Activated T-cell treated with anti-CD3 and anti-CD28 coated beads for 1 hour (primary cell): ENCODE measurements around the gene DDX41.
"Not testable (repeated sequence)": the region's sequence is repeated elsewhere in the genome, so short reads cannot be mapped to it uniquely, and the experiment has no call there.

Experiments
- DNase-seq: peaks from one replicate; pipeline ENCODE4 v3.0.0-alpha.2; 2020; ENCODE audit warnings: low read depth

DDX41 gene

DNA sequence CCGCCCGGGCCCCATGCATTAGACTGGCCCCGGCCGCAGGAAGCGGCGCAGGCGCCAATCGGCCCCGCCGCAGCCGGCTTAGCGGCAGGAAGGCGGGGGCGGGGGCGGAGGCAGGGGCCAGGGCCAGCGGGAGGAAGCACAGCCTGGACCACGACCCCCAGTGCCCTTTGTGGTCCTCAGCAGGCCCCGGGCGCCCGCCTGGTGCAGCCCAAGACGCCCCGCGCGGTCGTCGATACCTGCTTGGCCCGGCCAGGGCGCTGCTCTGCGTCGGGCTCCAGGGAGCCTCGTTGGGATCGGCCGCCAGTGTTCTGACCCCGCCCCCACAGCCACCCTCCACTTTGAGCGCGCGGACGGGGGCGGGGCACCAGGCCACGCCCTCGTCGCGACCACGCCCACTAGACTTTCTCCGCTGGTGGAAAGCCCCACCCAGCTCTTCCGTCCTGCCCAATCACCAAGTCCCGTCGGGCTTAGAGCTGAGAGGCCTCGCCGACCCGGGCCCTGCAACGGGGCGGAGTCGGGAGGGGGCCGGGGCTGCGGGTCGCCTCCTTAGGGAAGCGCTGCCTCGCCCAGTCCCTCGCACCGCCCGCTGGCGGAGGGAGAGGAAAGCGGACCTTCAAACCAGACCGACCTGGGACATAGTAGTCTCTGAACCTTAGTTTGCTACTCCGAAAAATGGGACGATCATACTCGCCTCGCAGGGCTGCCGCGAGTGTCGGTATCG lies 19.3 kb downstream of the DDX41 start, which contains the start of gene PDLIM7:
PDLIM7 (minus strand) TSS at position 313 of the 721 bp plus-strand sequence. CDS start 1,092 bp downstream, outside the sequence.
- peak; percentile 95 for DNase-seq

DNA sequence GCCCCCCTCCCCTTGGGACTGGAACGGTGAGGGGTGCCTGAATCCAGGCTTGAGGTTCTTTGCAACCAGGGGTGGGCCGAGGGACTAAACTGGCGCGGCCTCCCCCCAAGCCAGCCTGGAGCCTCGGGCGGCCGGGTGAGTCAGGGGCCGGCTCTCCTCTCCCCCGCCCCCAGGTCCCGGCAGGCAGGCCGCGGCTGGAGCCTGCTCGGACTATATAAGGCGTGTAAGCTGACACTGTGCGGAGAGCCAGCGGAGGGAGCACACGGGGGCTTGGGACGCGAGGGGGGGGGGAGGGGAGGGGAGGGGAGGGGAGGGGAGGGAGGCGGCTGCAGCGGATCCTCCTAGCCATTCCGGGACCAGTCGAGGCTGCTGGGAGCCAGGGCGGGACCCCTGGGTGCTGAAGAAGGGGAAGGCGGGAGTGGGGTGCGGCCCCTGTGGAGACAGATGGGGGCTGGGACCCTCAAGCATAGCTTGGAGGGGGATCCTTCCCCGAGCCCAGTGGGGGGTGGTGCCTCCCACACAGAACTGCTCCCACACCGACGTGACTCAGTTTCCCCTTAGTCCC lies 20.0 kb downstream of the DDX41 start:
- no peak for DNase-seq

DNA sequence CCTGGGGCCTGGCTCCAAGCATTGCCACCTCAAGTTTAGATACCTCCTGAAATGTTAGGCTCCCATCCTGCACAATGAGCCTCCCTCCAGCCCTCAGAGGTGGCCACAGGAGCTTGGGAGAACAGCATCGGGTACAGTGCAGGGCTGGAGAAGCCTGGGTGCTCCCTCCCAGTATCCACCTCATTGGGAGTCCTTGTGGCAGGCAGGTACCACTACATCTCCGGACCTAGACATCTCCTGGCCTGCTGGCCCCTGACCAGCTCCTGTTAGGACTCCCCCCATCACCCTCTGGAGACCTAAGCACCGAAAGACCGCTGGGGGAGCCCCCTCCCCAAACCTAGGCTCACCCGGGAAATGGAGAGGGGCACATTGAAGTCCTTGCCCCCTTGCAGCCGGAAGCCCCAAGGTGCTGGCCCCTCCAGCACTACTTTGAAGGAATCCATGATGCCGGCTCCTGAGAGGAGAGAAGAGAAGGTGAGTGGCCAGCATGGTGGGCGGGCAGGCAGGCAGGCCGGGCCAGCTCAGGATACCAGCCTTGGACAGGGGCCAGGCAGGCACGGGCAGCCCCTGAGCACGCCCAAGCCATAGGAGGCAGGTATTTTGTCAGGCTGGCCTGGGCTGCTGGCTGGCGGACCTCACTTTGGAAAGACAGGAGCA lies 20.6 kb downstream of the DDX41 start:
- no peak for DNase-seq

DNA sequence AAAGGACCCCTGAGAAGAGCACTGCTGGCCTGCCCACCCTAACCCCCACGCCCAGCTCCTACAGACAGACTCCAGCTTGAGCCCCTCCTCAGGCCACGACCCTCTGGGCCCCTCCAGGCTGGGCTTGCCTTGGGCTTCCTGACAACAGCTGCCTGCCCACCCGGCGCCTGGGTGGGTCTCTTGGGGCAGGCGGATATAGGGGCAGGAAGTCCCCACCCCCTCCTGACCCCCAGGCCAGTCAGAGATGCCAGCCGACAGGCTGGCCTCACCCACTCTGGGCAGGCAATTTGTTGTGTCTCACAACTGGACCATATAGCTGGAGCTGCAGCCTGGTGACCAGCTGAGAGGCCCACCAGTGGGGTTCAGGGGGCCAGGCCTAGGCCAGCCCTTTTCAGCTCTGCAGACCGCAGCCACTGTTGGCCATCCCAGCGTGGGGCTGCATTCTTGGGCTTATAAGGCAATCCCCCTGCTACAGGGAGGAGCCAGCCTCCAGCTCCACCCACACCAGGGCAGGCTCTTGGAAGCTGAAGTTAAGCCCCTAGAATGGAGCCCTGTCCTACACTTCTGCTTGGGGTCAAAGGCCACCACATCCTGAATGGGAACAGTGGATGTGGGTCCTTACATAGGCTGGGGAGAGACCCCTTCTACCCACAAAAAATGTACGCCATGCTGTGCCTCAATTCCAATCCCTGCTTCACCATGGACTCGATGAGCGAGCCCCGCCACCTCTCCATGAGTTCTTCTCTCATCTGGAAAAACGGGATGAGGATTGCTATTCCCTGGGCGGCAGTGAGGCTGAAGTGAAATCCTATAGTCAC lies 21.3 kb downstream of the DDX41 start:
- no peak for DNase-seq

DNA sequence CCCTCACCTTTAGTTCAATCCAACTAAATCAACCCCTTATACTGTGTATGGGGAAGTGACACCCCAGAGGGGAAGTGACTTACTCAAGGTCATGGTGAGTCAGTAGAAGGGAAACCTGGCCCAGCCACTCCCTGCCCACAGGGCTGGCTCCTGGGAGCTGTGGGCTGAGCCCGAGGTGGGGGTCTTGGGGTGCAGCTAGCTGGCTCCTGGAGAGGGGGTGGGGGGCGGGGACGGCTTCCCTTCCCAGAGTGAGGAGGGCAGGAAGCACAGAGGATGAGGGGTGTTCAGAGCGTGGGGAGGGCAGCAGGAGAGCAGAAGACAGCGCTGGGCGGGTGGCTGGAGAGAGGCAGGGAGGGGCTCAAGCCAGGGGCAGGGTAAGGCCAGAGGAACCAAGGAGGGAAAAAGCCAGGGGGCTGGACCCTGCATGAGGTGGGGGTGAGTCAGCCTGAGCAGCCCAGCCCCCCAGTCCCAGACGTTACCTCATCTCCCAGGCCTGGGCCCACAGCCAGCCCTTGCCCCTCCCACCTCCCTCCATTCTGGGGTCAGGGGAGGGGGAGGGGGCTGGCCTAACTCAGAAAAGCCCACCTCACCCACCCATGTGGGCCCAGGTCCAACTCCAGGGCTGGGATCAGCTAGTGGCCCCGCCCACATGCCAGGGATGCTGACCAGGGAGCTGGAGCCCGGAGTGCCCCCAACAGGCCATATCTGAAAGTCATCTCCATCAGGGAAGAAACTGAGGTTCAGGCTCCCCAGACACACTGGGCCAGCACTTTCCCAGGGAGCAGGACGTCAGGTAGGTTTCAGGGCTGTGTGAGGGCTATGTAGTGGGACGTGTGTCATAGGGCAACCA lies 22.2 kb downstream of the DDX41 start:
- no peak for DNase-seq

DNA sequence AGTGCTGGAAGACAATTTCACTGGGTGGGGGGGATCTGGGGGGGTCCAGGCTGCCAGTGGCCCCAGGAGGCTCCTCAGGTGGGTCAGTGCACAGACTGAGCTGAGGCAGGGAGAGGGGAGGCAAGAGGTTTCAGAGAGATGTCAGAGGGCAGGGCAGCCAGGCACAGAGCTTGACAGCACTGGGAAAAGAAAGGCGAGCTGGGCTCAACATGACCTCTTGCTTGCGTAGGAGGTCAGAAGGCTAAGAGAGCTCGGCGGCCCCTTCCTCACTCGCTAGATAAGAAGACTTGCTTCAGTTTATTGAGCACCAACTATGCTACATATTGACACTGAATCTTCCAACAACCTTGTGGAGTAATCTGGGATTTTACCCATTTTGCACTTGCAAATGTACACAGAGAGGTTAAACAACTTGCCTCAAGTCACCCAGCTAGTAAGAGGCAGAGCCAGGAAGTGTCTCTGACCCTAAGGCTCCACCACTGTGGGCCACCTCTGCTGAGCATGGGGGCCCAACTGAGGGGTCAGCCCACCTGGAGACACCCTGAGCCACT lies 22.9 kb downstream of the DDX41 start:
- DNase-seq = no peak

DNA sequence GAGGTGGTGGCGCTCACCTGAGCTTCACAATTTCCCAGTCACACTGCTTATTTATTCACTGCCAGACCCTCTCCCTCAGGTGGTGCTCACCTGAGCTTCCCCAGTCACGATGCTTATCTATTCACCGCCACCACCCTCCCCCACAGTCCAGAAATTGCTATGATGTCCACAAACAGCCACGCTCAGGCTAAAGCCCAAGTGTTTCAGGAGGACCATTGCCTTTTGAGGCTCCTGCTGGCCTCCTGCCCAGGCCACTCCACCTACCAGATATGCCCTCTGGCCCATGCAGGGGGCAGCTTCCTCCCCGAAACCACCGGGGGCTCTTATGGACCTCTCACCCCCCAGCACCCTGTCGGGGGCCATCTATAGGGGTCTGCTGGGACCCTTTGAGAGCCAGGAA lies 23.9 kb downstream of the DDX41 start:
- no peak for DNase-seq

DNA sequence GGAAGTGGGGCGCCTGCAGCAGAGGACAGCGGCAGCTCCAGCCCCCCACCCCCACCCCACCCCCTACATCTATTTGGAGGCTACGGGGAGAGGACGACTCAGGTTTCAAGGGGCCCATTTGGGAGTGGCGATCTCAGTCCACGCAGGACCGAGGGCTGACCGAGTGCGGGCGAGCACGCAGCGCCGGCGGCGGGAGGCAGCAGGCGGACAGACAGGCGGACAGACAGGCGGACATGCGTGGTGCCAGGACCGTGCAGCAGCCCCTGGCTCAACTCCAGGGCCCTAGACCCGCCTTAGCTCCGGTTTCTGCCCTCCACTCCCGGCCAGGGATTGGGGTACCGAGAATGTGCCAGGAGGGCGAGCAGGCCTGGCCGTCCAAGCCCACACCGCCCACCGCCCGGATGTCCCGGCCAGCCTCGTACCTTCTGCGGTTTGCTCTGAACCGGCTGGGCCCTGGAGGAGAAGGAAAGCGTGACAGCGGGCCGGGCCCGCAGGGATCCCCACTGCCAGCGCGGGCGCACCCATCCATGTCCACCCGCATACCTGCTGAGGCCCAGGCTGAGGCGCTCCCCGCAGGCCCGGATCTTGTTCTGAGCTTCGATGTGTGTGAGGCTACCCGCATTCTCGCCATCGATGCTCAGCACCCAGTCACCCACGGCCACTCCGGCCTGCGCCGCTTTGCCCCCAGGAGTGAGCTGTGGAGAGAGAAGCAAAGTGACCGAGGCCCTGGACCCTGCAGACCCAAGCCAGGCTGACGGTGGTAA lies 24.6 kb downstream of the DDX41 start:
- no peak for DNase-seq

DNA sequence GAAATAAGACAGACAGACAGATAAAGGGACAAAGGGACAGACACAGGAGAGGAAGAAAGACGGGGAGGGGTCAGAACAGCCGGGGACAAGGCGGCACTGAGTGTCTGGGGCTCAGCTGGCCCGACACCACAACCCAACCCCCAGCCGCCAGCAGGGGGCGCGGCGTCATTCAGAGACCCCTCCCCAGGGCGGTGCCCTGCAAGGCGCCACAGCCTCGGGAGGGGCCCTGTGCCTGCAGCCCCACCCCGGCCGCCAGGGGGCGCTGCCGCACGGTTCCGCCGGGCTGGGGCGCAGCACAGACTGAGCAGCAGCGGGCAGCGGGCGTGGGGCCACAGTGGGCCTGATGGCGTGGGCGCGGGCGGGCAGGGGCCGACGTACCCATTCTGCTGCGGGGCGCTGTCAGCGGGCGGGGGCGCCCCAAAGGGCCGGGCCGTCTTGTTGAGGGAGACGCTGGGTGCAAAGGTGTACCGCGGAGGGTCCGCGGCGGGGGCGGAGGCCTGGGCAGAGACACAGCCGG lies 25.3 kb downstream of the DDX41 start:
- no peak for DNase-seq

DNA sequence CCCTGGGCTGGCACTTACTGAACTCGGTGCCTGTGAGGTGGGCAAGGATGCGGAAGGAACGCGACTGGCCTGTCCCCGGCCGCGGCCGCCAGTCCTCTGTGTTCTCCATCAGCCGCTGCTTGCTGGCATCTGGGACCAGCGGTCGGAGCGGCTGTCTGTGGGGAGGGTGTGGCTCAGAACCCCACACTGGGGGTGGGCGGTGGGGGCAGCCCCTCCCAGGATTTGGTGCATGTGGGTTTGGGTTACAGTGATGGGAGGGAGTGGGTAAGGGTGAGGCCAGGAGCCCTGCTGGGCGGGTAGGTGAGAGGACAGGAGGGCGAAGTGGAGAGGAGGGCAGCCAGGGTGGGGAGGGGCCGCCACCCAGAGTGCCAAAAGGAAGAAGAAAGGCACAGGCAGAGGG lies 25.8 kb downstream of the DDX41 start:
- DNase-seq = no peak

DNA sequence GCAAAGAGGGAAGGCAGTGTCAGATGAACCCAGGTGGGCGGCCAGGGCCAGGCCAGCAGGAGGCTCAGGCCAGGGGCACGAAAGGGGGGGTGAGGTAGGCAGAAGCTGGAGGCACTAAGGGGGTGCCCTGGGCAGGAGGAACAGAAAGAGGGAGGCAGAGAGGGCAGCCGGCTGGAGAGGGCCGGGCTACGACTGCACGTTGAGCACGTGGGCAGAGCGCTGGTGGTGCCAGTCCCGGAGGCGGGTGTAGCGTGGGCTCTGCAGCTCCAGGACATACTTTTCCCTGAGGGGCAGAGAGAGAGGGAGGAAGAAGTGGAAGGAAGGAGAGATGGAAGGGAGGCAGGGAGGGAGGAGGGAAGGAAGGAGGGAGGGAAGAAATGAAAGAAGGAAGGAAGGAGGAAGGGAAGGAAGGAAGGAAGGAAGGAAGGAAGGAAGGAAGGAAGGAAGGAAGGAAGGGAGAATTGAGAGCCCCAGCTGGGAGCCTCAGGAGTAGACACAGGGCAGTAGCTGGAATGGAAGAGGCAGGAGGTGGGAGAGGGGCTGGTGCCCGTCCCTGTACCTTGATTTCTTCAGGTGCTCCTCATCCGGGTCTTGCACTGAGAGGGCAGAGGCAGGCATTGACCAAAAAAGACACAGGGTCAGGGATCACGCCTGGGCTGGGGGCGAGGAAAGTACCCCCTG lies 26.3 kb downstream of the DDX41 start:
- no peak for DNase-seq

DNA sequence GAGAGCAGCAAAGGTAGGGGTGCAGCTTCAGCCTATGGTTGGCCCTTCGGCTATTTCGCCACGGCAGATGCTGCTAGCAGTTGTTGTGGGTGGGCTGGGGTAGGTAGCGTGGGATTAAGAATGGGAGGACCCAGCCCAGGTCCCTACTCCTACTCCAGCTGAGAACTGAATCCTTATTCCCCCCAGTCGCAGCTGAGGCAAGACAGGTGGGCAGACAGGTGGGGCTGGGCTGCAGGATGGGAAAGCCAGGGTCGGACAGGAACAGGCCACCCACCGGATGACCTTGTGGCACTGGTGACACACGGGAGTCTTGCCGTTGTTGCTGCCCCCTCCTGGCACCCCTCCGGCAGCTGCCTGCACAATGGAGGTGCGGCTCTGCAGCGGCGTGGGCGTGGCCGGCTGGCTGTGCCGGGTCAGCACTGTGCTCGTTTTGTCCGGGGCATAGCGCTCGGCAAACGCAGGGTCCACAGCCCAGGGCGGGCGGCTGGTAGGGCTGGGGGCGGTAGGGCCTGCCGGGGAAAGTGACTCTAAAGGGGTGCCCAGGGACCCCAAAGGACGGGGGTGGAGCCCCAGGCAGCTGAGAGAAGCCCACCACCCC lies 27.5 kb downstream of the DDX41 start:
- DNase-seq = no peak

DNA sequence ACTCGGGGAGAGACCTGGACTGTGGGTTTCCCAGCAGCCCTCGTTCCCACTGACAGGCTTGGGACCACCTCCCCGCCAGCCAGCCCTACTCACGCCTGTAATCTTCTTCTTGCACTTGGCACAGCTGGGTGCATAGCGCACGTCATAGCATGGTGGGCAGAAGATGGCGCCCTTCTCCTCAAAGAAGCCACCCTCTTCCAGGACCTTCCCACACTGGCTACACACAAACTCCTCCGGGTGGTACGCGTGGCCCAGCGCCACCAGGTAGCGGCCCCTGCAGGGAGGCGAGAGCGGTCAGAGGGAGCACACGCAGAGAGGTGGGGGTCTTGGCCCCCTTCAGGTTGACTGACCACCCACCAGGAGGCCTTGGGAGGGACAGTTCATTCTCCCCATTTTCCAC lies 28.8 kb downstream of the DDX41 start:
- DNase-seq = no peak

DNA sequence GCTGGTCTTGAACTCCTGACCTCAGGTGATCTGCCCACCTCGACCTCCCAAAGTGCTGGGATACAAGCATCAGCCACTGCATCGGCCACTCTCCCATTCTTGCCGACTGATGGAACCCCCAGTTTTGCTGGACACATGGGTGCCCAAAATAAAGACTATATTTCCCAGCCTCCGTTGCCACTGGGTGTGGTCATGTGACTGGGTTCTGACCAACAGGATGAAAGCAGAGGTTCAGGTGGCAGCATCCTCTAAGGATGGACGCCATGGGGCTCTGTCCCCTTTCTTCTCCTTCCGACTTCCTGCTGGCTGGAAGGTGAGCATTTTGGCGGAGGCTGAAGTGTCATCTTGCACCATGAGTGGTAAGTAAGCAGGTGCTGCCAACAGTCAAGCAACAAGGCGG lies 29.6 kb downstream of the DDX41 start:
- DNase-seq = no peak

DNA sequence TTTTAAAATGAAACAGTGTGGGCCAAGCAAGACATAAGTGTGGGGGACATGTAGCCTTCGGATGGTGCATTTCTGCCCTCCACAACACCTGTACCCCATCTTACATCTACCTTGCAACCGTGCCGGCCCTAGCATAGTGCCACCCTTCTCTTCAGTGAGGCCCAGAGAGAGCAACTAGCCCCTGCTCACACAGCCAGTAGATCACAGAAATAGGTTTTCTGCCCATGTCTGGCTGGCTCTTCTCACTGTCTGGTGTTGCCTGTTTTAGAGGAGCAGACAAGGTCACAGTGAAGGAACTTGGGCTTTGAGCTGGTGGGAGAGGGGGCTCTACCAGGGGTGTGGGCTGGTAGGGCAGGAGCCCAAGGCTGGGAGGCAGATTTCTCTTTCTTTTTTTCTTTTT lies 30.5 kb downstream of the DDX41 start:
- no peak for DNase-seq

DNA sequence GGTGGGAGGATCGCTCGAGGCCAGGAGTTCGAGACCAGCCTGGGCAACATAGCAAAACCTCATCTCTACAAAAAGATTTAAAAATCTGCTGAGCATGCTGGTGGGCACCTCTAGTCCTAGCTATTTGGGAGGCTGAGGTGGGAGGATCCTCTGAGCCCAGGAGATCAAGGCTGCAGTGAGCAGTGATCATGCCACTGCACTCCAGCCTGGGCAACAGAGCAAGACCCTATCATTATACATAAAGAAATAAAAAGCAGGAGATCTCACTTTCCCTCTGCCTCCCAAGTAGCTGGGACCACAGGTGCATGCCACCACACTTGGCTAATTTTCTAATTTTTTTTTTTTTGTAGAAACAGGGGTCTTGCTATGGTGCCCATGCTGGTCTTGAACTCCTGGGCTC lies 31.0 kb downstream of the DDX41 start:
- not testable (repeated sequence) for DNase-seq

DNA sequence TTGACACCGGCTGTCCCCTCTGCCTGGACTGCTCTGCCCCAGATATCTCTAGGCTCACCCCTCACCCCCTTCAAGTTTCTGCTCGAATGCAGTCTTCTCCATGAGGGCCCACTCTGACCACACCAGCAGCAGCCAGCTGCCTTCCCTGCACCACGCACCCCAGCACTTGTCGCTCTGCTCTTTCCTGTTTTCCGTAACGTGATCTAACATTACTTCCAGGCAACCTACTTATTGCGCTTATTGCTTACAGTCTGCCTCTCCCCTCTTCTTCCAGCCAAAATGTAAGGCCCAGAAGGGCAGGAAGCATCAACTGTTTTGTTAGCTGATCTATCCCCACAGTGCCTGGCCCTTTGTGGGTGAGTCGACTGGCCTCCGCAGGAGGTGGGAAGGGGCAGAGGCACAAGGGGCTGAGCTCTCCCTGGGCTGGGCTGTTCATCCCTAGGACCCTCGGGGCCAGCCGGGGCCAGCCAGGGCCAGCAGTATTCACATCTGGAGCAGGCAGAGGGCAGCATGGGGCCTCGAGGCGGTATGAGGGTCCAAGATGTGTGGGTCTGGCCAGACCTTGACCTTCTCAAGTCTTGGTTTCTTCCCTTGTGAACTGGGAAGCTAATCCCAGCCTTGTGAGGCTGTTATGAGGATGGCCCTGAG lies 31.7 kb downstream of the DDX41 start:
- DNase-seq = no peak

DNA sequence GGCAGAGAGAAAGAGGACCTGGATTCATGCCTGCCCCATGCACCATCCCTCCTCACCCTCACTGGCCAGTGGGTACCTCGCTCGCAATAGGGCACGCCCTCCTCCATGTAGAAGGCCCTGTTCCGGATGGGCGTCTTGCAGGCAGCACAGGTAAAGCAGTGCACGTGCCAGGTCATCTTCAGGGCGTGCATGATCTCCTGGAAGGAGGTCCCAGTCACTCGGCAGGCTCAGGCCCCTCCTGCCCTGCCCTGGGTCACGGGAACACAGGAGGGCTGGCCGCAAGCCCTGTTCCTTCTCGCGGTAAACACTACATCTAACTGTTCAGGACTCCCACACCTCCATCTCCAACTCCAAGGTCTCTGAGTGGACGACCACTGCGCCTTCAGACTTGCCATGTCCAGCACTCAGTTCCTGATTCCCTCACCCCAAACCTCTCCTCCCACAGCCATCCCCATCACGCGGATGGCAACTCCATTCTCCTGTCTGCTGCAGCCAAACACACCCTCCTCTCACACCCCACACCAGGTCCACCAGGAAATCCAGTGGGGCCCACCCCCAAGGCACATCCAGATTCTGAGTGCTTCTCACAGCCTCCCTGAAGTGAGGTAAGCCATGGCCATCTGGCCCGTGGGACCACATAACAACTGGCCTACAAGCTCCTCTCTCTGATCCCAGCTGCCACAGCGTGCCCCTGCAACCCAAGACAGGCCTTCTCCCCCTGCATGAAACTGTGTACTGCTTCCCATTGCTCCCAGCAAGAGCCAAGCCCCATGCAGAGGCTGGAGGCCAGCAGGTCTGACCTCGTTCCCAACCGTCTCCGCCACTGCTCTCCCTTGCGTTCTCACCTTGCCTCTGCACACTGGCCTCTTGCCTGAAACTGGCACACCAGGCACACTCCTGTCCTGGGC lies 32.5 kb downstream of the DDX41 start:
- no peak for DNase-seq
